GM18499 (cell line): Measurements from ENCODE around the gene PTPRK.
"Not testable (repeated sequence)": the region's sequence is repeated elsewhere in the genome, so short reads cannot be mapped to it uniquely, and the experiment has no call there.

Experiments
- ATAC-seq: cut with Tn5 transposase; IDR thresholded peaks from one replicate; pipeline ENCODE4 v1.9.1; 2021; ENCODE audit warnings: moderate number of reproducible peaks; ENCODE audit not compliant: insufficient read depth, unreplicated experiment

The PTPRK gene

GRCh38 chr6:128455959-128456358, 64.4 kb downstream of the PTPRK start:
- no peak for ATAC-seq

GRCh38 chr6:128452713-128453112, 67.7 kb downstream of the PTPRK start:
- no peak for ATAC-seq

- no peak for ATAC-seq
Measured at GRCh38 chr6:128446497-128446896, 73.9 kb downstream of the PTPRK start.

GRCh38 chr6:128443553-128443952, 76.8 kb downstream of the PTPRK start:
- ATAC-seq = no peak

- no peak for ATAC-seq
Measured at GRCh38 chr6:128439627-128440026, 80.8 kb downstream of the PTPRK start.

- ATAC-seq = no peak
Measured at GRCh38 chr6:128438393-128438792, 82.0 kb downstream of the PTPRK start.

GRCh38 chr6:128437685-128438084, 82.7 kb downstream of the PTPRK start:
- no peak for ATAC-seq

GRCh38 chr6:128434752-128435151, 85.6 kb downstream of the PTPRK start:
- not testable (repeated sequence) for ATAC-seq

GRCh38 chr6:128432394-128432793, 88.0 kb downstream of the PTPRK start:
- ATAC-seq = no peak

- ATAC-seq = no peak
Measured at GRCh38 chr6:128427139-128427538, 93.3 kb downstream of the PTPRK start.

- no peak for ATAC-seq
Measured at GRCh38 chr6:128425856-128426255, 94.5 kb downstream of the PTPRK start.

GRCh38 chr6:128422871-128423270, 97.5 kb downstream of the PTPRK start:
- ATAC-seq = no peak

GRCh38 chr6:128422200-128422599, 98.2 kb downstream of the PTPRK start:
- ATAC-seq = no peak

- no peak for ATAC-seq
Measured at GRCh38 chr6:128421788-128422187, 98.6 kb downstream of the PTPRK start.

- no peak for ATAC-seq
Measured at GRCh38 chr6:128417698-128418097, 102.7 kb downstream of the PTPRK start.

GRCh38 chr6:128415387-128415786, 105.0 kb downstream of the PTPRK start:
- no peak for ATAC-seq

GRCh38 chr6:128414943-128415342, 105.5 kb downstream of the PTPRK start:
- no peak for ATAC-seq

GRCh38 chr6:128413291-128413690, 107.1 kb downstream of the PTPRK start:
- ATAC-seq = no peak

- ATAC-seq = no peak
Measured at GRCh38 chr6:128412680-128413079, 107.7 kb downstream of the PTPRK start.

GRCh38 chr6:128410584-128410983, 109.8 kb downstream of the PTPRK start:
- no peak for ATAC-seq

GRCh38 chr6:128409003-128409402, 111.4 kb downstream of the PTPRK start:
- no peak for ATAC-seq

GRCh38 chr6:128406453-128406852, 113.9 kb downstream of the PTPRK start:
- ATAC-seq = no peak
